Measurements from ENCODE around the gene ZFC3H1.
A peak's percentile ranks its signal among the peaks of the same experiment; 100 is the strongest.
"Not testable (repeated sequence)": the region's sequence is repeated elsewhere in the genome, so short reads cannot be mapped to it uniquely, and the experiment has no call there.

ZFC3H1 gene

GRCh38 chr12:71663561-71664410, at the start of gene ZFC3H1, which contains the start of gene THAP2:
Gene ZFC3H1, minus strand, starts transcription at chr12:71663848. Its CDS starts 238 bp downstream, at chr12:71663610.
Gene THAP2, plus strand, starts transcription at chr12:71664301. Its CDS starts 209 bp downstream, at chr12:71664510.
- FAIRE-seq = no peak

GRCh38 chr12:71710276-71711125, 46.9 kb upstream of the ZFC3H1 start:
- FAIRE-seq (no peak), DNase-seq (ENCODE audit: low spot score) (peak; percentile 73)

More at GRCh38 chr12:71663561-71664410, at the start of gene ZFC3H1, which contains the start of gene THAP2:
- DNase-seq (ENCODE audit: low spot score) = peak; percentile 90

GRCh38 chr12:71708658-71709057, 45.0 kb upstream of the ZFC3H1 start:
- no peak for FAIRE-seq

GRCh38 chr12:71704920-71705319, 41.3 kb upstream of the ZFC3H1 start:
- FAIRE-seq = no peak
- DNase-seq (ENCODE audit: low spot score) = no peak

More at GRCh38 chr12:71708658-71709057, 45.0 kb upstream of the ZFC3H1 start:
- no peak for DNase-seq (ENCODE audit: low spot score)

- no peak for DNase-seq (ENCODE audit: low spot score)
Measured at GRCh38 chr12:71703206-71703605, 39.6 kb upstream of the ZFC3H1 start.

GRCh38 chr12:71702590-71702989, 38.9 kb upstream of the ZFC3H1 start:
- DNase-seq (ENCODE audit: low spot score) (no peak), FAIRE-seq (no peak)

More at GRCh38 chr12:71703206-71703605, 39.6 kb upstream of the ZFC3H1 start:
- no peak for FAIRE-seq

GRCh38 chr12:71702181-71702580, 38.5 kb upstream of the ZFC3H1 start:
- not testable (repeated sequence) for DNase-seq (ENCODE audit: low spot score); FAIRE-seq

- no peak for DNase-seq (ENCODE audit: low spot score)
- FAIRE-seq = no peak
Measured at GRCh38 chr12:71695782-71696181, 32.1 kb upstream of the ZFC3H1 start.

GRCh38 chr12:71694099-71694820, 30.6 kb upstream of the ZFC3H1 start:
- FAIRE-seq = no peak
- DNase-seq (ENCODE audit: low spot score) = no peak

- not testable (repeated sequence) for DNase-seq (ENCODE audit: low spot score); FAIRE-seq
Measured at GRCh38 chr12:71693651-71694050, 30.0 kb upstream of the ZFC3H1 start.

- FAIRE-seq (no peak), DNase-seq (ENCODE audit: low spot score) (no peak)
Measured at GRCh38 chr12:71693126-71693525, 29.5 kb upstream of the ZFC3H1 start.

- no peak for DNase-seq (ENCODE audit: low spot score)
- FAIRE-seq = no peak
Measured at GRCh38 chr12:71691504-71692129, 28.0 kb upstream of the ZFC3H1 start.

- no peak for FAIRE-seq
Measured at GRCh38 chr12:71688961-71689570, 25.4 kb upstream of the ZFC3H1 start.

GRCh38 chr12:71687172-71687571, 23.5 kb upstream of the ZFC3H1 start:
- not testable (repeated sequence) for DNase-seq (ENCODE audit: low spot score); FAIRE-seq

More at GRCh38 chr12:71688961-71689570, 25.4 kb upstream of the ZFC3H1 start:
- no peak for DNase-seq (ENCODE audit: low spot score)

- DNase-seq (ENCODE audit: low spot score) = no peak
- FAIRE-seq = no peak
Measured at GRCh38 chr12:71686658-71687025, 23.0 kb upstream of the ZFC3H1 start.

GRCh38 chr12:71685914-71686657, 22.4 kb upstream of the ZFC3H1 start, which contains the start of gene TMEM19:
Gene TMEM19, plus strand, starts transcription at chr12:71686082. Its CDS starts 599 bp downstream, at chr12:71686681.
- peak; percentile 88 for DNase-seq (ENCODE audit: low spot score)
- FAIRE-seq = no peak

GRCh38 chr12:71685312-71685906, 21.8 kb upstream of the ZFC3H1 start:
- DNase-seq (ENCODE audit: low spot score) = no peak
- no peak for FAIRE-seq

- DNase-seq (ENCODE audit: low spot score) = no peak
Measured at GRCh38 chr12:71684081-71684480, 20.4 kb upstream of the ZFC3H1 start.

GRCh38 chr12:71683633-71684032, 20.0 kb upstream of the ZFC3H1 start:
- DNase-seq (ENCODE audit: low spot score) = no peak
- FAIRE-seq = no peak

More at GRCh38 chr12:71684081-71684480, 20.4 kb upstream of the ZFC3H1 start:
- no peak for FAIRE-seq

All from urothelium cell line (cell line).